Activated naive CD4-positive, alpha-beta T cell treated with anti-CD3 and anti-CD28 coated beads, Interleukin-2, amount 10 ng/mL, durations not matched to agents 7 days and 5 days (primary cell): Measurements from ENCODE around the gene RGPD4.
"Not testable (repeated sequence)": the region's sequence is repeated elsewhere in the genome, so short reads cannot be mapped to it uniquely, and the experiment has no call there.

Source experiments
- CTCF ChIA-PET: fragments of 350-600 bp; sonication (Branson Sonifier 250); formaldehyde crosslinking; loops from one replicate; lab custom pipeline; 2021; ENCODE audit warnings: antibody characterized with exemption; lab: Charles Lee
- DNase-seq: peaks from one replicate; pipeline ENCODE4 v3.0.0-alpha.2; 2020
- H3K27ac Mint-ChIP-seq: one replicate; pipeline ENCODE4 v1.8.0; 2021; ENCODE audit warnings: mild to moderate bottlenecking, moderate library complexity, mixed read lengths
- H3K27me3 Mint-ChIP-seq: one replicate; pipeline ENCODE4 v1.8.0; 2021; ENCODE audit warnings: mild to moderate bottlenecking, mixed read lengths
- H3K36me3 Mint-ChIP-seq: one replicate; pipeline ENCODE4 v1.8.0; 2021; ENCODE audit warnings: mixed read lengths
- H3K4me1 Mint-ChIP-seq: one replicate; pipeline ENCODE4 v1.8.0; 2021; ENCODE audit warnings: mixed read lengths
- H3K4me3 Mint-ChIP-seq: one replicate; pipeline ENCODE4 v1.8.0; 2021; ENCODE audit warnings: mild to moderate bottlenecking, moderate library complexity, mixed read lengths
- H3K9me3 Mint-ChIP-seq: one replicate; pipeline ENCODE4 v1.8.0; 2021; ENCODE audit warnings: mixed read lengths

The RGPD4 gene

GRCh38 chr2:107824451-107825205 is 2.1 kb upstream of the RGPD4 start:
- Mint-ChIP-seq H3K36me3 (no peaks in the 10 kb centered on the region), H3K9me3 (no peaks in the 10 kb centered on the region), H3K4me1 (no peaks in the 10 kb centered on the region), H3K27ac (no peak overlapping the region), H3K27me3 (no peaks in the 10 kb centered on the region), H3K4me3 (no peak overlapping the region)
- CTCF ChIA-PET, result no interaction called here
- no peak for DNase-seq

GRCh38 chr2:107825206-107825563 is 1.5 kb upstream of the RGPD4 start:
- Mint-ChIP-seq H3K9me3 (no peaks in the 10 kb centered on the region), H3K36me3 (no peaks in the 10 kb centered on the region), H3K27me3 (no peaks in the 10 kb centered on the region), H3K4me1 (no peaks in the 10 kb centered on the region), H3K27ac (no peak overlapping the region), H3K4me3 (no peak overlapping the region)
- DNase-seq, result no peak
- CTCF ChIA-PET, result no interaction called here

GRCh38 chr2:107829514-107829913 is 2.8 kb downstream of the RGPD4 start:
- CTCF ChIA-PET, H3K27ac Mint-ChIP-seq, DNase-seq, H3K36me3 Mint-ChIP-seq, H3K4me1 Mint-ChIP-seq, H3K9me3 Mint-ChIP-seq, H3K27me3 Mint-ChIP-seq, H3K4me3 Mint-ChIP-seq: not testable (repeated sequence)

GRCh38 chr2:107833152-107833551 is 6.5 kb downstream of the RGPD4 start:
- CTCF ChIA-PET, H3K9me3 Mint-ChIP-seq, H3K36me3 Mint-ChIP-seq, H3K27ac Mint-ChIP-seq, H3K4me3 Mint-ChIP-seq, DNase-seq, H3K4me1 Mint-ChIP-seq, H3K27me3 Mint-ChIP-seq: not testable (repeated sequence)

GRCh38 chr2:107833618-107834017 is 6.9 kb downstream of the RGPD4 start:
- DNase-seq, H3K27me3 Mint-ChIP-seq, H3K27ac Mint-ChIP-seq, H3K9me3 Mint-ChIP-seq, H3K36me3 Mint-ChIP-seq, H3K4me3 Mint-ChIP-seq, H3K4me1 Mint-ChIP-seq, CTCF ChIA-PET: not testable (repeated sequence)

GRCh38 chr2:107916121-107916520 is 89.4 kb downstream of the RGPD4 start:
- H3K9me3 Mint-ChIP-seq, H3K27me3 Mint-ChIP-seq, H3K36me3 Mint-ChIP-seq, H3K4me3 Mint-ChIP-seq, H3K27ac Mint-ChIP-seq, H3K4me1 Mint-ChIP-seq, DNase-seq, CTCF ChIA-PET: not testable (repeated sequence)

GRCh38 chr2:107916696-107917370 is 90.1 kb downstream of the RGPD4 start:
- H3K27me3 Mint-ChIP-seq, H3K4me3 Mint-ChIP-seq, DNase-seq, H3K27ac Mint-ChIP-seq, H3K9me3 Mint-ChIP-seq, H3K4me1 Mint-ChIP-seq, H3K36me3 Mint-ChIP-seq, CTCF ChIA-PET: not testable (repeated sequence)

- Mint-ChIP-seq H3K27ac (no peak overlapping the region), H3K9me3 (no peaks in the 10 kb centered on the region), H3K4me3 (no peak overlapping the region), H3K4me1 (no peaks in the 10 kb centered on the region), H3K27me3 (no peaks in the 10 kb centered on the region), H3K36me3 (no peaks in the 10 kb centered on the region)
- DNase-seq, result no peak
- CTCF ChIA-PET, result no interaction called here
These were observed 100.4 kb downstream of the RGPD4 start for GRCh38 chr2:107927034-107927534.

- no peak overlapping the region for H3K27ac Mint-ChIP-seq
- DNase-seq, result no peak
- no peaks in the 10 kb centered on the region for H3K9me3 Mint-ChIP-seq
- H3K4me3 Mint-ChIP-seq, result no peak overlapping the region
- no peaks in the 10 kb centered on the region for H3K4me1 Mint-ChIP-seq
- H3K27me3 Mint-ChIP-seq, result no peaks in the 10 kb centered on the region
- no peaks in the 10 kb centered on the region for H3K36me3 Mint-ChIP-seq
- CTCF ChIA-PET, result no interaction called here
These were observed 104.7 kb downstream of the RGPD4 start for GRCh38 chr2:107931412-107931811.

- CTCF ChIA-PET, result no interaction called here
- no peaks in the 10 kb centered on the region for H3K27me3 Mint-ChIP-seq
- H3K4me3 Mint-ChIP-seq, result no peak overlapping the region
- H3K27ac Mint-ChIP-seq, result no peak overlapping the region
- no peaks in the 10 kb centered on the region for H3K9me3 Mint-ChIP-seq
- DNase-seq, result no peak
- no peaks in the 10 kb centered on the region for H3K4me1 Mint-ChIP-seq
- H3K36me3 Mint-ChIP-seq, result no peaks in the 10 kb centered on the region
These were observed 105.8 kb downstream of the RGPD4 start for GRCh38 chr2:107932488-107932887.

- Mint-ChIP-seq H3K4me1 (no peaks in the 10 kb centered on the region), H3K27me3 (no peaks in the 10 kb centered on the region), H3K4me3 (no peak overlapping the region), H3K9me3 (no peaks in the 10 kb centered on the region), H3K36me3 (no peaks in the 10 kb centered on the region), H3K27ac (no peak overlapping the region)
- CTCF ChIA-PET, result no interaction called here
- no peak for DNase-seq
These were observed 106.3 kb downstream of the RGPD4 start for GRCh38 chr2:107932979-107933378.

GRCh38 chr2:107936433-107937359 is 110.0 kb downstream of the RGPD4 start:
- Mint-ChIP-seq H3K27me3 (no peaks in the 10 kb centered on the region), H3K4me3 (no peak overlapping the region), H3K4me1 (no peaks in the 10 kb centered on the region), H3K36me3 (no peaks in the 10 kb centered on the region), H3K27ac (no peak overlapping the region), H3K9me3 (no peaks in the 10 kb centered on the region)
- no peak for DNase-seq
- CTCF ChIA-PET, result interaction anchor here (1.2 to 2.3 kb wide), 3 partner anchors 9 to 648 kb away, joined by 3 to 5 read pairs (median 3); no protein-coding TSS in a partner anchor
